ENCODE measurements around the gene FGF7.
"Not testable (repeated sequence)": the region's sequence is repeated elsewhere in the genome, so short reads cannot be mapped to it uniquely, and the experiment has no call there.

FGF7 gene

GRCh38 chr15:49468481-49468839, 45.4 kb downstream of the FGF7 start:
- Histone ChIP-seq H3K4me1 (ENCODE audit: control insufficient read depth, insufficient read depth, low read length) (no peaks in the 10 kb centered on the region), H3K9ac (ENCODE audit: low read depth, low read length) (no peak overlapping the region), H3K9me3 (ENCODE audit: control insufficient read depth, insufficient read depth, low read length) (no peaks in the 10 kb centered on the region), H3K4me3 (ENCODE audit: low read depth, low read length) (no peak overlapping the region), H3K27ac (ENCODE audit: low read depth, low read length) (no peak overlapping the region), H3K36me3 (ENCODE audit: control insufficient read depth, insufficient read depth, low read length) (no peaks in the 10 kb centered on the region), H3K27me3 (ENCODE audit: control insufficient read depth, insufficient read depth, low read length) (no peaks in the 10 kb centered on the region)

GRCh38 chr15:49471248-49471647, 48.2 kb downstream of the FGF7 start:
- not testable (repeated sequence) for H3K36me3 ChIP-seq (ENCODE audit: control insufficient read depth, insufficient read depth, low read length); H3K4me1 ChIP-seq (ENCODE audit: control insufficient read depth, insufficient read depth, low read length); H3K27me3 ChIP-seq (ENCODE audit: control insufficient read depth, insufficient read depth, low read length); H3K9me3 ChIP-seq (ENCODE audit: control insufficient read depth, insufficient read depth, low read length); H3K4me3 ChIP-seq (ENCODE audit: low read depth, low read length); H3K27ac ChIP-seq (ENCODE audit: low read depth, low read length); H3K9ac ChIP-seq (ENCODE audit: low read depth, low read length)

- H3K36me3 ChIP-seq (ENCODE audit: control insufficient read depth, insufficient read depth, low read length), result no peaks in the 10 kb centered on the region
- no peak overlapping the region for H3K27ac ChIP-seq (ENCODE audit: low read depth, low read length)
- no peaks in the 10 kb centered on the region for H3K9me3 ChIP-seq (ENCODE audit: control insufficient read depth, insufficient read depth, low read length)
- no peak overlapping the region for H3K4me3 ChIP-seq (ENCODE audit: low read depth, low read length)
- H3K4me1 ChIP-seq (ENCODE audit: control insufficient read depth, insufficient read depth, low read length), result no peaks in the 10 kb centered on the region
- H3K9ac ChIP-seq (ENCODE audit: low read depth, low read length), result no peak overlapping the region
- no peaks in the 10 kb centered on the region for H3K27me3 ChIP-seq (ENCODE audit: control insufficient read depth, insufficient read depth, low read length)
These were observed 48.7 kb downstream of the FGF7 start for GRCh38 chr15:49471733-49472132.

- H3K9ac ChIP-seq (ENCODE audit: low read depth, low read length), result no peak overlapping the region
- no peaks in the 10 kb centered on the region for H3K9me3 ChIP-seq (ENCODE audit: control insufficient read depth, insufficient read depth, low read length)
- no peaks in the 10 kb centered on the region for H3K4me1 ChIP-seq (ENCODE audit: control insufficient read depth, insufficient read depth, low read length)
- H3K27ac ChIP-seq (ENCODE audit: low read depth, low read length), result no peak overlapping the region
- H3K36me3 ChIP-seq (ENCODE audit: control insufficient read depth, insufficient read depth, low read length), result no peaks in the 10 kb centered on the region
- no peak overlapping the region for H3K4me3 ChIP-seq (ENCODE audit: low read depth, low read length)
- no peaks in the 10 kb centered on the region for H3K27me3 ChIP-seq (ENCODE audit: control insufficient read depth, insufficient read depth, low read length)
These were observed 49.3 kb downstream of the FGF7 start for GRCh38 chr15:49472338-49472737.

GRCh38 chr15:49473031-49473430, 50.0 kb downstream of the FGF7 start:
- Histone ChIP-seq H3K27ac (ENCODE audit: low read depth, low read length) (no peak overlapping the region), H3K4me1 (ENCODE audit: control insufficient read depth, insufficient read depth, low read length) (no peaks in the 10 kb centered on the region), H3K4me3 (ENCODE audit: low read depth, low read length) (no peak overlapping the region), H3K9ac (ENCODE audit: low read depth, low read length) (no peak overlapping the region), H3K27me3 (ENCODE audit: control insufficient read depth, insufficient read depth, low read length) (no peaks in the 10 kb centered on the region), H3K36me3 (ENCODE audit: control insufficient read depth, insufficient read depth, low read length) (no peaks in the 10 kb centered on the region), H3K9me3 (ENCODE audit: control insufficient read depth, insufficient read depth, low read length) (no peaks in the 10 kb centered on the region)

- not testable (repeated sequence) for H3K27ac ChIP-seq (ENCODE audit: low read depth, low read length); H3K36me3 ChIP-seq (ENCODE audit: control insufficient read depth, insufficient read depth, low read length); H3K4me1 ChIP-seq (ENCODE audit: control insufficient read depth, insufficient read depth, low read length); H3K9me3 ChIP-seq (ENCODE audit: control insufficient read depth, insufficient read depth, low read length); H3K9ac ChIP-seq (ENCODE audit: low read depth, low read length); H3K27me3 ChIP-seq (ENCODE audit: control insufficient read depth, insufficient read depth, low read length); H3K4me3 ChIP-seq (ENCODE audit: low read depth, low read length)
These were observed 55.0 kb downstream of the FGF7 start for GRCh38 chr15:49478021-49478420.

GRCh38 chr15:49478982-49479381, 55.9 kb downstream of the FGF7 start:
- H3K27me3 ChIP-seq (ENCODE audit: control insufficient read depth, insufficient read depth, low read length); H3K4me1 ChIP-seq (ENCODE audit: control insufficient read depth, insufficient read depth, low read length); H3K27ac ChIP-seq (ENCODE audit: low read depth, low read length); H3K9me3 ChIP-seq (ENCODE audit: control insufficient read depth, insufficient read depth, low read length); H3K9ac ChIP-seq (ENCODE audit: low read depth, low read length); H3K4me3 ChIP-seq (ENCODE audit: low read depth, low read length); H3K36me3 ChIP-seq (ENCODE audit: control insufficient read depth, insufficient read depth, low read length): not testable (repeated sequence)

GRCh38 chr15:49485401-49485800, 62.4 kb downstream of the FGF7 start:
- H3K27ac ChIP-seq (ENCODE audit: low read depth, low read length), result not testable (repeated sequence)

GRCh38 chr15:49490966-49491365, 67.9 kb downstream of the FGF7 start:
- Histone ChIP-seq H3K9me3 (ENCODE audit: control insufficient read depth, insufficient read depth, low read length) (no peaks in the 10 kb centered on the region), H3K9ac (ENCODE audit: low read depth, low read length) (no peak overlapping the region), H3K4me3 (ENCODE audit: low read depth, low read length) (no peak overlapping the region), H3K27ac (ENCODE audit: low read depth, low read length) (no peak overlapping the region), H3K4me1 (ENCODE audit: control insufficient read depth, insufficient read depth, low read length) (no peaks in the 10 kb centered on the region), H3K36me3 (ENCODE audit: control insufficient read depth, insufficient read depth, low read length) (no peaks in the 10 kb centered on the region), H3K27me3 (ENCODE audit: control insufficient read depth, insufficient read depth, low read length) (no peaks in the 10 kb centered on the region)

More at GRCh38 chr15:49485401-49485800, 62.4 kb downstream of the FGF7 start:
- H3K4me3 ChIP-seq (ENCODE audit: low read depth, low read length); H3K9ac ChIP-seq (ENCODE audit: low read depth, low read length); H3K9me3 ChIP-seq (ENCODE audit: control insufficient read depth, insufficient read depth, low read length); H3K4me1 ChIP-seq (ENCODE audit: control insufficient read depth, insufficient read depth, low read length); H3K27me3 ChIP-seq (ENCODE audit: control insufficient read depth, insufficient read depth, low read length); H3K36me3 ChIP-seq (ENCODE audit: control insufficient read depth, insufficient read depth, low read length): not testable (repeated sequence)

GRCh38 chr15:49492151-49492550, 69.1 kb downstream of the FGF7 start:
- Histone ChIP-seq H3K4me1 (ENCODE audit: control insufficient read depth, insufficient read depth, low read length) (no peaks in the 10 kb centered on the region), H3K36me3 (ENCODE audit: control insufficient read depth, insufficient read depth, low read length) (no peaks in the 10 kb centered on the region), H3K27ac (ENCODE audit: low read depth, low read length) (no peak overlapping the region), H3K9me3 (ENCODE audit: control insufficient read depth, insufficient read depth, low read length) (no peaks in the 10 kb centered on the region), H3K4me3 (ENCODE audit: low read depth, low read length) (no peak overlapping the region), H3K9ac (ENCODE audit: low read depth, low read length) (no peak overlapping the region), H3K27me3 (ENCODE audit: control insufficient read depth, insufficient read depth, low read length) (no peaks in the 10 kb centered on the region)

- no peak overlapping the region for H3K27ac ChIP-seq (ENCODE audit: low read depth, low read length)
- no peaks in the 10 kb centered on the region for H3K4me1 ChIP-seq (ENCODE audit: control insufficient read depth, insufficient read depth, low read length)
- H3K27me3 ChIP-seq (ENCODE audit: control insufficient read depth, insufficient read depth, low read length), result no peaks in the 10 kb centered on the region
- H3K9me3 ChIP-seq (ENCODE audit: control insufficient read depth, insufficient read depth, low read length), result no peaks in the 10 kb centered on the region
- no peak overlapping the region for H3K9ac ChIP-seq (ENCODE audit: low read depth, low read length)
- no peaks in the 10 kb centered on the region for H3K36me3 ChIP-seq (ENCODE audit: control insufficient read depth, insufficient read depth, low read length)
- H3K4me3 ChIP-seq (ENCODE audit: low read depth, low read length), result no peak overlapping the region
These were observed 69.8 kb downstream of the FGF7 start for GRCh38 chr15:49492830-49493229.

- Histone ChIP-seq H3K27me3 (ENCODE audit: control insufficient read depth, insufficient read depth, low read length) (no peaks in the 10 kb centered on the region), H3K36me3 (ENCODE audit: control insufficient read depth, insufficient read depth, low read length) (no peaks in the 10 kb centered on the region), H3K9me3 (ENCODE audit: control insufficient read depth, insufficient read depth, low read length) (no peaks in the 10 kb centered on the region), H3K4me3 (ENCODE audit: low read depth, low read length) (no peak overlapping the region), H3K9ac (ENCODE audit: low read depth, low read length) (no peak overlapping the region), H3K27ac (ENCODE audit: low read depth, low read length) (no peak overlapping the region), H3K4me1 (ENCODE audit: control insufficient read depth, insufficient read depth, low read length) (no peaks in the 10 kb centered on the region)
These were observed 71.8 kb downstream of the FGF7 start for GRCh38 chr15:49494842-49495241.
